ENCODE data around the gene FAM117B.
"Not testable (repeated sequence)": the region's sequence is repeated elsewhere in the genome, so short reads cannot be mapped to it uniquely, and the experiment has no call there.

FAM117B gene

GRCh38 chr2:202635428-202636212, 851 bp downstream of the FAM117B start:
- H3K4me3 ChIP-seq (ENCODE audit: low read depth, low read length): peak overlapping the region; percentile 97

GRCh38 chr2:202636213-202636513, 1.4 kb downstream of the FAM117B start:
- H3K4me3 ChIP-seq (ENCODE audit: low read depth, low read length): peak overlapping the region; percentile 97
- no peak for DNase-seq (ENCODE audit: low read depth)

More at GRCh38 chr2:202635428-202636212, 851 bp downstream of the FAM117B start:
- DNase-seq (ENCODE audit: low read depth): peak; percentile 15

GRCh38 chr2:202638721-202639120, 4.0 kb downstream of the FAM117B start:
- no peak overlapping the region for H3K4me3 ChIP-seq (ENCODE audit: low read depth, low read length)
- DNase-seq (ENCODE audit: low read depth): no peak

- DNase-seq (ENCODE audit: low read depth): no peak
- H3K4me3 ChIP-seq (ENCODE audit: low read depth, low read length): no peak overlapping the region
Observed at GRCh38 chr2:202639231-202639630, 4.5 kb downstream of the FAM117B start.

- no peak for DNase-seq (ENCODE audit: low read depth)
Observed at GRCh38 chr2:202642567-202642966, 7.8 kb downstream of the FAM117B start.

GRCh38 chr2:202643012-202643858, 8.5 kb downstream of the FAM117B start:
- DNase-seq (ENCODE audit: low read depth): no peak

More at GRCh38 chr2:202642567-202642966, 7.8 kb downstream of the FAM117B start:
- no peak overlapping the region for H3K4me3 ChIP-seq (ENCODE audit: low read depth, low read length)

GRCh38 chr2:202652119-202652518, 17.4 kb downstream of the FAM117B start:
- H3K4me3 ChIP-seq (ENCODE audit: low read depth, low read length): no peak overlapping the region
- no peak for DNase-seq (ENCODE audit: low read depth)

More at GRCh38 chr2:202643012-202643858, 8.5 kb downstream of the FAM117B start:
- H3K4me3 ChIP-seq (ENCODE audit: low read depth, low read length): no peak overlapping the region

GRCh38 chr2:202653890-202654289, 19.1 kb downstream of the FAM117B start:
- no peak for DNase-seq (ENCODE audit: low read depth)
- no peak overlapping the region for H3K4me3 ChIP-seq (ENCODE audit: low read depth, low read length)

- DNase-seq (ENCODE audit: low read depth): no peak
- no peak overlapping the region for H3K4me3 ChIP-seq (ENCODE audit: low read depth, low read length)
Observed at GRCh38 chr2:202657876-202658275, 23.1 kb downstream of the FAM117B start.

GRCh38 chr2:202660796-202661195, 26.0 kb downstream of the FAM117B start:
- no peak for DNase-seq (ENCODE audit: low read depth)
- H3K4me3 ChIP-seq (ENCODE audit: low read depth, low read length): no peak overlapping the region

- H3K4me3 ChIP-seq (ENCODE audit: low read depth, low read length): no peak overlapping the region
- no peak for DNase-seq (ENCODE audit: low read depth)
Observed at GRCh38 chr2:202669841-202670240, 35.1 kb downstream of the FAM117B start.

- H3K4me3 ChIP-seq (ENCODE audit: low read depth, low read length): no peak overlapping the region
- no peak for DNase-seq (ENCODE audit: low read depth)
Observed at GRCh38 chr2:202671317-202672035, 36.7 kb downstream of the FAM117B start.

- not testable (repeated sequence) for DNase-seq (ENCODE audit: low read depth); H3K4me3 ChIP-seq (ENCODE audit: low read depth, low read length)
Observed at GRCh38 chr2:202675097-202675496, 40.3 kb downstream of the FAM117B start.

- DNase-seq (ENCODE audit: low read depth): no peak
- H3K4me3 ChIP-seq (ENCODE audit: low read depth, low read length): no peak overlapping the region
Observed at GRCh38 chr2:202679980-202680379, 45.2 kb downstream of the FAM117B start.

- H3K4me3 ChIP-seq (ENCODE audit: low read depth, low read length): no peak overlapping the region
- no peak for DNase-seq (ENCODE audit: low read depth)
Observed at GRCh38 chr2:202680512-202680911, 45.7 kb downstream of the FAM117B start.

GRCh38 chr2:202681688-202682205, 47.0 kb downstream of the FAM117B start:
- no peak for DNase-seq (ENCODE audit: low read depth)
- H3K4me3 ChIP-seq (ENCODE audit: low read depth, low read length): no peak overlapping the region

GRCh38 chr2:202682274-202682673, 47.5 kb downstream of the FAM117B start:
- DNase-seq (ENCODE audit: low read depth): no peak
- no peak overlapping the region for H3K4me3 ChIP-seq (ENCODE audit: low read depth, low read length)

- DNase-seq (ENCODE audit: low read depth): no peak
- no peak overlapping the region for H3K4me3 ChIP-seq (ENCODE audit: low read depth, low read length)
Observed at GRCh38 chr2:202687276-202687675, 52.5 kb downstream of the FAM117B start.

GRCh38 chr2:202689459-202689858, 54.7 kb downstream of the FAM117B start:
- DNase-seq (ENCODE audit: low read depth): no peak
- H3K4me3 ChIP-seq (ENCODE audit: low read depth, low read length): no peak overlapping the region

GRCh38 chr2:202689898-202690297, 55.1 kb downstream of the FAM117B start:
- DNase-seq (ENCODE audit: low read depth): no peak
- no peak overlapping the region for H3K4me3 ChIP-seq (ENCODE audit: low read depth, low read length)

Measured in skeletal muscle cell (primary cell).